ENCODE results near the gene MYO5A. TPM values are rescaled to one million over a fixed set of nuclear protein-coding genes. Genes with fewer than 3 reads are reported as not detected.

MYO5A gene
- polyA plus RNA-seq, 3 donors: 6.9 to 33.5 (median 16.6) TPM

- no peak overlapping the region for H3K27ac ChIP-seq (ENCODE audit: low read depth in 1 of 2, low read length in 2 of 2)
- peaks cover 7% of the 10 kb centered on the region for H4K20me1 ChIP-seq (ENCODE audit: insufficient read depth, low read length)
- WGBS (ENCODE audit: insufficient coverage): no CpG with 5 or more reads among the region's 1 CpG
- H3K4me3 ChIP-seq (replicated peaks in 1 of 3; ENCODE audit: low read depth in 2 of 3, low read length in 3 of 3): no peak overlapping the region
- H3K4me1 Mint-ChIP-seq: no peaks in the 10 kb centered on the region
- H3K27me3 Mint-ChIP-seq (ENCODE audit: low read depth in 3 of 3): no peaks in the 10 kb centered on the region
- no peak overlapping the region for H2AFZ ChIP-seq (ENCODE audit: insufficient read depth, low read depth, low read length, poor library complexity, severe bottlenecking)
- TF ChIP-seq CTCF (IDR thresholded peaks at IDR 0.05): no peak
- no peaks in the 10 kb centered on the region for H3K9me3 Mint-ChIP-seq
- no peak overlapping the region for H3K27ac Mint-ChIP-seq
- no peak overlapping the region for H3K4me3 Mint-ChIP-seq
- H3K27me3 ChIP-seq (ENCODE audit: control insufficient read depth in 2 of 2, insufficient read depth in 2 of 2, low read length in 2 of 2): no peaks in the 10 kb centered on the region
- no peak overlapping the region for H3K4me2 ChIP-seq (replicated peaks; ENCODE audit: extremely low read depth, low read length, poor library complexity, severe bottlenecking)
- no peaks in the 10 kb centered on the region for H3K4me1 ChIP-seq (ENCODE audit: control insufficient read depth in 1 of 2, insufficient read depth in 2 of 2, low read length in 2 of 2)
- peaks cover 60 to 67% of the 10 kb centered on the region in 2 donors for H3K36me3 Mint-ChIP-seq
- peaks cover 57 to 90% of the 10 kb centered on the region in 2 donors for H3K36me3 ChIP-seq (replicated peaks in 1 of 2; ENCODE audit: control insufficient read depth in 1 of 2, insufficient read depth in 2 of 2, low read length in 2 of 2)
- H3K9ac ChIP-seq (ENCODE audit: insufficient read depth, low read length, poor library complexity, severe bottlenecking): no peak overlapping the region
- no peaks in the 10 kb centered on the region for H3K79me2 ChIP-seq (ENCODE audit: insufficient read depth, low read length)
- no peak for DNase-seq
- intact Hi-C loops (cut with micrococcal nuclease): no loop called here
- no peaks in the 10 kb centered on the region for H3K9me3 ChIP-seq (replicated peaks in 1 of 2; ENCODE audit: control insufficient read depth in 1 of 2, insufficient read depth in 1 of 2, low read length in 2 of 2)
Measured at GRCh38 chr15:52408823-52409222, 119.9 kb downstream of the MYO5A start.

GRCh38 chr15:52407374-52407773 lies 121.3 kb downstream of the MYO5A start:
- H4K20me1 ChIP-seq (ENCODE audit: insufficient read depth, low read length): peaks cover 5% of the 10 kb centered on the region
- H3K4me1 ChIP-seq (ENCODE audit: control insufficient read depth in 1 of 2, insufficient read depth in 2 of 2, low read length in 2 of 2): no peaks in the 10 kb centered on the region
- no peak overlapping the region for H3K4me2 ChIP-seq (replicated peaks; ENCODE audit: extremely low read depth, low read length, poor library complexity, severe bottlenecking)
- no peak overlapping the region for H3K27ac ChIP-seq (ENCODE audit: low read depth in 1 of 2, low read length in 2 of 2)
- H3K4me1 Mint-ChIP-seq: no peaks in the 10 kb centered on the region
- H3K27me3 ChIP-seq (ENCODE audit: control insufficient read depth in 2 of 2, insufficient read depth in 2 of 2, low read length in 2 of 2): no peaks in the 10 kb centered on the region
- no peak overlapping the region for H3K9ac ChIP-seq (ENCODE audit: insufficient read depth, low read length, poor library complexity, severe bottlenecking)
- no peak for DNase-seq
- H2AFZ ChIP-seq (ENCODE audit: insufficient read depth, low read depth, low read length, poor library complexity, severe bottlenecking): no peak overlapping the region
- no peak for TF ChIP-seq CTCF (IDR thresholded peaks at IDR 0.05)
- H3K27me3 Mint-ChIP-seq (ENCODE audit: low read depth in 3 of 3): no peaks in the 10 kb centered on the region
- no peaks in the 10 kb centered on the region for H3K9me3 ChIP-seq (replicated peaks in 1 of 2; ENCODE audit: control insufficient read depth in 1 of 2, insufficient read depth in 1 of 2, low read length in 2 of 2)
- peaks cover 65 to 91% of the 10 kb centered on the region in 2 donors for H3K36me3 ChIP-seq (replicated peaks in 1 of 2; ENCODE audit: control insufficient read depth in 1 of 2, insufficient read depth in 2 of 2, low read length in 2 of 2)
- peaks cover 63 to 70% of the 10 kb centered on the region in 2 donors for H3K36me3 Mint-ChIP-seq
- no peaks in the 10 kb centered on the region for H3K9me3 Mint-ChIP-seq
- H3K4me3 Mint-ChIP-seq: no peak overlapping the region
- peak overlapping the region in 1 of 7 donors; percentile 4 for H3K27ac Mint-ChIP-seq
- intact Hi-C loops (cut with micrococcal nuclease): no loop called here
- no peak overlapping the region for H3K4me3 ChIP-seq (replicated peaks in 1 of 3; ENCODE audit: low read depth in 2 of 3, low read length in 3 of 3)
- no peaks in the 10 kb centered on the region for H3K79me2 ChIP-seq (ENCODE audit: insufficient read depth, low read length)
